HG03432 (cell line): ENCODE measurements around the gene YWHAG.
A peak's percentile ranks its signal among the peaks of the same experiment; 100 is the strongest.
"Not testable (repeated sequence)": the region's sequence is repeated elsewhere in the genome, so short reads cannot be mapped to it uniquely, and the experiment has no call there.

Experiments
- ATAC-seq: cut with Tn5 transposase; IDR thresholded peaks from one replicate; pipeline ENCODE4 v1.9.1; 2021; ENCODE audit warnings: mild to moderate bottlenecking, moderate library complexity; ENCODE audit not compliant: unreplicated experiment

YWHAG gene

DNA sequence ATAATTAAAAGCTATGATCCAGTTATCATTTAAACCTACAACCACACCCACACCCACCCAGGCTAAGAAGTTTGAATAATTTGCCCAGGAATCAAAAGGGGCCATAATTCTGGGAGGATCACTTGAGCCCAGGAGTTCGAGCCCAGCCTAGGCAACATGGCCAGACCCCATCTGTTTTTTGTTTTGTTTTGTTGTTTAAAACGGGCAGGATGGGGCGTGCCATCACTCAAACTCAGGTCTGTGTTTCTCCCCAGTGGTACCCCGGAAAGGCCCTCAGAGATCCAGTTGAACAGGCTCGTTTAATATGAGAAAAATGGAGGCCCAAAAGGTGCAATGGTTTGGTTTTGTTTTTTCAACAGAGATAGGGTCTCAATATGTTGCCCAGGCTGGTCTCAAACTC, 33.0 kb downstream of the YWHAG start:
- ATAC-seq = no peak

DNA sequence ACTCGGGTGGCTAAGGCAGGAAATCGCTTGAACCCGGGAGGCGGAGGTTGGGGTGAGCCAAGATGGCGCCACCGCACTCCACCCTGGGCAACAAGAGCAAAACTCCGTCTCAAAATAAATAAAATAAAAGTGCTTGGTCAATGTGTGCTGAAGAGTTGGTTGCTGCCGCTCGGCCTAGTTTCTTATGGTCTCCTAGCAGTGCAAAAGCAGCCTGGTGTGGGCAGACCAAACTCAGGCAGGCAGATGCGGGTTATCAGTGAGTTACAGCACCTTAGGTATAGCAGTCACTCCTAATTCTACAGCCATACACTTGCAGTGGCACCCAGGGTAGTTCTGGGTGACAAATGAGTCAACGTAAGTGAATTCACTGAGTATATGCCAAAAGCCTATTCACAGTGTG, 33.7 kb downstream of the YWHAG start:
- no peak for ATAC-seq

DNA sequence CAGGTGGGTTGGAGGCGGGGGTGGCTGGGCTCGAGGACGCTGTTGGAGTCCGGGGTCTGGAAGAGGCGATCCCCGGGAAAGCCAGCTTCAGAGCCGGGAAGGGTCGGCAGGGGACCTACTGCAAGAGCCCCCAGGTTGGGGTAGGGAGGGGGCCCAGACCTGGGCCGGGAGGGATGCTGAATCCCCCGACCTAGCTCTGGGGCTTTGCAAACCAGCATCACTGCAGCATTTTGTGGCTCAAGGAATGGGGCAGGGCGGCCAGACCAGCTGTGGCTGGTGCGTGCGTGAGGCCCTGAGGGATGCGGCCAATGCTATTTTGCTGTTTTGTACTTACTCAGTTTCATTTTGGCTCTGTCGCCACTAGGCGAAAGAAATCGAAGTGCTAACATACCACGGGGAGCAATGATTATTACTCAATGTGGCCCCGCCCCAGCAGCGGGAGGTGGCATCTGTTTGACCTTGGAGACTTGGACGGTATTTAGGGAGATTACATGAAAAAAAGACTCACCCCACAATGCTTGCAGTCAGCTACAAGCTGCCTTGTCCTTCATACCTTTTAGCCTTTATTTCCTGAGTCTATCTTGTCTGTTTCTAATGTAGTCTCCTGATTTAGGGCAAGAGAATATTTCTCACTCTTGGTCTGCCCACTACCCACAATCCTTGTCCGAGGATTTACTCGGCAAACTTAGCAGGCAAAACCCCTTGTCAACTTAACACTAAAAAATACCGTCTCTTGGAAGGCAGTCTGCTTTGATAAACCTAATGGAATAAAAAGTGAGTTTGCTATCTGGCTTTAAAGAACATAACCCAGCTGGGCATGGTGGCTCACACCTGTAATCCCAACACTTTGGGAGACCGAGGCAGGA, 40.1 kb downstream of the YWHAG start:
- ATAC-seq = peak; percentile 48

DNA sequence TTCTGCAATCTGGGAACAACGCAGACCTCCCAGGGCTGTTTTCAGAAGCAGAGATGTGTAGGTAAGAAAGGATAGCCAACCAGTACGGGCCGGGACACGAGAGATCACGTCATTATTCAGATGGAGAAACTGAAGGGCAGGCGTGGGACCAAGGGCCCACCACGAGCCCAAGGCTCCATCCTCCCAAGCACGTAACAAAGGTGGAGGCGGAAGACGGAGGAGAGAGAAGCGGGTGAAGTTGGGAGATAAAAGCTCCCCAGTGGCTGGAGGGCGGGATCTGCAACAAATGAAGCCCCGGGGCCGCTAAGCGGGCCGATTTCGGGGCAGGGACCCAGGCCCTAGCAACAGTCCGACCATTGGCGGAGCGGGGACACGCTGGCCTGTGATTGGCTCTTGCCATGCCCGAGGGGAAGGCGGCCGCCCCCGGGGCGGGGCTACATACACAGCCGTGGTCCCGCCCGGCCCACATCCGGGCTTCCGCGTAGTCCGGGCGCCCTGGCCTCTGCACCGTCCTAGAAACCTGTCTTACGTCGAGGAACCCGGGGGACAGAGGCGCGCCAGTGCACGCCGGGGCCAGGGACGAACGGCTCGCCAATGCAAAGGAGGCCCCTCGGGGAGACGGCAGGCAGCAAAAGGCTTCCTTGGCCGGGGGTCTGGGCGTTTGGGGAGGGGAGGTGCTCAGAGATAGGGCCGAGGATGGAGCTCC, 40.9 kb downstream of the YWHAG start:
- ATAC-seq = peak; percentile 94

DNA sequence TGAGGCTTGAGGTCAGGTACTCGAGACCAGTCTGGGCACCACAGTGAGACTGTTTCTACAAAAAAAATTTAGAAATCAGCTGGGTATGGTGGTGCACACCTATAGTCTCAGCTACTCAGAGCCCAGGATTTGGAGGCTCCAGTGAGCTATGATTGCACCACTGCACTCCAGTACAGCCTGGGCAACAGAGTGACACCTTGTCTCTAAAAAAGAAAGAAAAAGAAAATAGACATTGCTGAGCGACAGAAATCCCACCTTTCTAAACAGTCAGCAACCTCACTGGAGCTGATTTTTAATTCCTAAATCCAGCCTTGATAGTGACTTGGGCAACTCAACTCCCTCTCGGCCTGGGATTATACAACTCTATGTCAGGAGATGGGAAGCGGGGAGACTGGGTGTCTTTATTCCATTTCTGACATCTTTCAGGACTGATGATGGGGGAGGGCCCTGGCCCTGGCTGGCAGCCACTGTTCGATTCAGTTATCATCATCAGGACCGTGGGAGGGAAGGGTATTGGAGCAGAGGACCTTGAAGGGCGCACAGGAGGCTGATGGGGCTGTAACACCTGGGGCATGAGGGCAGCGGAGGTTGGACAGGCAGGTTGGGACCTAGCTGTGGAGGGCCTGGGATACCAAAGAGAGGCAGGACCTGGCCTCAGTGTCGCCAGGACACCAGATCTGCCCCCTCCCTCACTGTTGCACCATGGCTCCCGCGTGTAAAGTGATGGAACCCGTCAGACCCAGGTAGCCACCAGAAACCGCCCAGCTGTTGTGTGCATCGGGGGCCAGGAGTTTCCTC, 41.6 kb downstream of the YWHAG start:
- no peak for ATAC-seq

DNA sequence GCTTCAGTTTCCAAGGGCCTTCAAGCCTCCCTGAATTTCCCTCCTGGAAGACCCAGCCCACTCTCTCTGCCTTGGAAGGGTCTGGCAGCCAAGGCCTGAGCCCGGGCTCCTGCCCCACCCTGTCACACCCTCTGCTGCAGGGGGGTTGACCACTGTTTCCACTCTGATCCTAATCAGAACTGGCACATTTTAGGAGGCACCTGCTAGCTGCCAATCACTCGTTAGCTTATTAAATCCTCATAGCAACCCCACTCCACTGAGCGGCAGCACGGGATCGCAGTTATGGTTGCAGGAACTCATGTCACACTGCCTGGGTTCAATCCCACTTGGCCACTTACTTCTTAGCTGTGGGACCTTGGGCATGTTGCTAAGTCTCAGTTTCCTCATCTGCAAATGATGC, 43.4 kb downstream of the YWHAG start:
- no peak for ATAC-seq

DNA sequence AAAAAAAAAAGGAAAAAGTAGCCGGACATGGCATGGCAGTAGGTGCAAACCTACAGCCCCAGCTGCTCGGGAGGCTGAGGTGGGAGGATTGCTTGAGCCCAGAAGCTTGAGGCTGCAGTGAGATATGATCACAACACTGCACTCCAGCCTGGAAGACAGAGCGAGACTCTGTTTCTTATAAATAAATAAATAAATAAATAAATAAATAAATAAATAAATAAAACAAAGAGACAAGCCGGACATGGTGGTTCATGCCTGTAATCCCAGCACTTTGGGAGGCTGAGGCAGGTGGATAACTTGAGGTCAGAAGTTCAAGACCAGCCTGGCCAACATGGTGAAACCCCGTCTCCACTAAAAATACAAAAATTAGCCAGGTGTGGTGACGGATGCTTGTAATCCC, 44.1 kb downstream of the YWHAG start:
- not testable (repeated sequence) for ATAC-seq

DNA sequence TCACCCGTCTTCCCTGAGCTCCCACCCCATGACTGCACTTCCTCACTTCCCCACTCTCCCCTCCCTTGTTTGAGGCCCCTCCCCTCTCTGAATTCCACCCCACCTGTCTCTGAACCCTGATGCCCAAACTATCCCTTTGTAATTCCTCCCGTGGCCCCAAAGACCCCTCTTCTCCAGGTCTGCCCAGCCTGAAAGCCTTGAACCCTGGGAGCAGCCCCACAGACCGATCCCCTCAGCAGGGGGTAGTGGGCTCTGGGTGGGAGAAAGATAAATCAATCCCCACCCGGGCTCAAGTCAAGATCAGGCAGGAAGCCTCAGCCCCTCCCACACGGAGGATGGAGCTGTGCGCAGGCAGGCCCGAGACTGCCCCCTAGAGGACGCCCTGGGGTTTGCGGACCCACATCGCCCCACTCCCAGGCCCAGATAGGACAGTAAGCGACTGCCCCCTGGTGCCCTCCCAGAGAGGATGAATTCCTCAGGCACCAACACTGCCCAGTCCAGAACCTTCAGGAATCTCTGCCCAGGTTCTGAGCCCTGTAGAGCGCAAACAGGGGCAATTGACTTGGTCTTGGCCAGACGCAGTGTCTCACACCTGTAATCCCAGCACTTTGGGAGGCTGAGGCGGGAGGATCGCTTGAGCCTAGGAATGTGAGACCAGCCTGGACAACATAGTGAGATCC, 44.6 kb downstream of the YWHAG start:
- ATAC-seq = peak; percentile 33

DNA sequence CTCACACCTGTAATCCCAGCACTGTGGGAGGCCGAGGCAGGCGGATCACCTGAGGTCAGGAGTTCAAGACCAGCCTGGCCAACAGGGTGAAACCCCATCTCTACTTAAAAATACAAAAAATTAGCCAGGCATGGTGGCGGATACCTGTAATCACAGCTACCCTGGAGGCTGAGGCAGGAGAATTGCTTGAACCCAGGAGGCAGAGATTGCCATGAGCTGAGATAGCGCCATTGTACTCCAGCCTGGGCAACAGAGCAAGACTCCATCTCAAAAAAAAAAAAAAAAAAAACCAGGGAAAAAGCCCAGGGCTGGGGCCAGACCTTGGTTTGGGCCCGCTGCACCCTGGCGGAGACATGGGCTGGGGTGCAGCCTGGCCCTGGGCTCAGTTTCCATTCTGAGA, 47.0 kb downstream of the YWHAG start:
- ATAC-seq = not testable (repeated sequence)

DNA sequence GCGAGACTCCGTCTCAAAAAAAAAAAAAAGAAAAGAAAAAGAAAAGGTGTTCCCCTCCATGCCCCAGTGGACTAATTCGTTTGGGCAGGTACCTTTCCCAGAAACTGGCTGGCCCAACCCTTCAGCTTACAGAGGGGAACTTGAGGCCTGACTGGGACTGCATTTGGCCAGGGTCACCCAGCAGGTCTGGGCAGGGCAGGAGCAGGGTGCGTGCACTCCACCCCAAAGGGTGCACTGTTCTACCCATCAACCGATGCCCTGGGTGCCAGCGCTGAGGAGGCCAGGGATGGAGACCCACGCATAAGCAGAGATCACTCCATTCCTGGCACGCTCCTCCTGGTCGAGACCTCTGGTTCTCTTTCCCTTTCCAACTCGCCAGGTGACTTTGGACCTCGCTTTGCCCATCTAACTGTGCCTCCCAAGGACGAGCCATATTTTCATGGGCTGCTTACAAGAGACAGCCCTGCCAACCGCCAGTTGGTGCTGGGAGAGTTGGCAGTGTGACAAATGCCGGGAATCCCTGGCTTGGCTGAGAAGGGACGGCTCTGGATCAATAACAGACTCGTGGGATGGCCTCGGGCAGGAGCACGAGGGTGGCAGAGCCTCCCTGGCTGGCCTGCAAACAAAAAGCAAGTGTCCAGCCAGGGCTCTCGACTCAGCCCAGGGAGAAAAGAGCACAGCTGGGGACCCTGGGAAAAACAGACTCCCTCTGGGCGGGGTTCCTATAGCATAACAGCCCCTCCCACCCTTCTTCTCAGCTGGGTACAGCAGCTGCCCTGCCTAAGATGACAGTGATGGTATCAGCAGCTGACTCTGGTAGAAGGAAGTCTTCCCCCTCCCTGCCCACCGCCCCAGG, 48.5 kb downstream of the YWHAG start:
- ATAC-seq = no peak

DNA sequence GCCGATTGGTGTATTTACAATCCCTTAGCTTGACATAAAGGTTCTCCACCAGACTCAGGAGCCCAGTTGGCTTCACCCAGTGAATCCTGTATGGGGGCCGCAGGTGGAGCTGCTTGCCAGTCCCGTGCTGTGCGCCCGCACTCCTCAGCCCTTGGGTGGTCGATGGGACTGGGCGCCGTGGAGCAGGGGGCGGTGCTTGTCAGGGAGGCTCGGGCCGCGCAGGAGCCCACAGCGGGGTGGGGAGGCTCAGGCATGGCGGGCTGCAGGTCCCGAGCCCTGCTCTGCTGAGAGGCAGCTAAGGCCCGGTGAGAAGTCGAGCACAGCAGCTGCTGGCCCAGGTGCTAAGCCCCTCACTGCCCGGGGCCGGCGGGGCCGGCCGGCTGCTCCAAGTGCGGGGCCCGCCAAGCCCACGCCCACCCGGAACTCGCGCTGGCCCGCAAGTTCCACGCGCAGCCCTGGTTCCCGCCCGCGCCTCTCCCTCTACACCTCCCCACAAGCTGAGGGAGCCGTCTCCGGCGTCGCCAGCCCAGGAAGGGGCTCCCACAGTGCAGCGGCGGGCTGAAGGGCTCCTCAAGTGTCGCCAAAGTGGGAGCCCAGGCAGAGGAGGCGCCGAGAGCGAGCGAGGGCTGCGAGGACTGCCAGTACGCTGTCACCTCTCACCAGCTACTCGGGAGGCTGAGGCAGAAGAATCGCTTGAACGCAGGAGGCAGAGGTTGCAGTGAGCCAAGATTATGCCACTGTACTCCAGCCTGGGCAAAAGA, 49.3 kb downstream of the YWHAG start:
- not testable (repeated sequence) for ATAC-seq

DNA sequence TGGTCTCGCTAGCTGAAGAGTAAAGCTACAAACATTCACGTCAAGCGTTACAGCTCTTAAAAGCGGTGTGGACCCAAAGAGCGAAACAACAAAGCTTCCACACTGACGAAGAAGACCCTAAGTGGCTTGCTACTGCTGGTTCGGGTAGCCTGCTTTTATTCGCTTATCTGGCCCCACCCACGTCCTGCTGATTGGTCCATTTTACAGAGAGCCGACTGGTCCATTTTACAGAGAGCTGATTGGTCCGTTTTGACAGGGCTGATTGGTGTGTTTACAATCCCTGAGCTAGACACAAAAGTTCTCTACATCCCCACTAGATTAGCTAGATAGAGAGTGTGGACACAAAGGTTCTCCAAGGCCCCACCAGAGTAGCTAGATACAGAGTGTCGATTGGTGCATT, 49.9 kb downstream of the YWHAG start:
- ATAC-seq = not testable (repeated sequence)

DNA sequence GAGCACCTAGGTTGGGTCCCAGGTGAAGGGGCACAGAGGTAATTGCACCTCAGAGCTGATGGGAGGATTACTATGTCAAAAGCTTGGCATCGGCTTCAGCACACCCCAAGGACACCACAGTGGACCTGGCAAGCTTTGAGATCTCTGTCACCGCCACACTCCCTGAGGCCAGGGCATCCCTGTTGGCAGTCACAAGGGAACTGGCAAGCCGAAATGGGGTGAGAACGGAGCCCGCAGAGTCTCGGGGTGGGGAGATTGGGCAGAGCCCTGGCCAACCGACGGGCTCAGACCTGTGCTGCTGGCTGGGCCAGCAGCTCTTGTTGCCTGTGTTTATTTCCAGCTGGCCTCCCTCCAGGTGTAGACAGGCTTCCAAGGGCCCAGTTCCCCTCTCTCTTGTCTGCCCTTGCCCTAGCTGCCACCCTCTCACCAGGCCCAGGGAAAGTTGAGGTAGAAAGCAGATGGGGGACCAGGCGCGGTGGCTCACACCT, 53.9 kb downstream of the YWHAG start:
- ATAC-seq = no peak

DNA sequence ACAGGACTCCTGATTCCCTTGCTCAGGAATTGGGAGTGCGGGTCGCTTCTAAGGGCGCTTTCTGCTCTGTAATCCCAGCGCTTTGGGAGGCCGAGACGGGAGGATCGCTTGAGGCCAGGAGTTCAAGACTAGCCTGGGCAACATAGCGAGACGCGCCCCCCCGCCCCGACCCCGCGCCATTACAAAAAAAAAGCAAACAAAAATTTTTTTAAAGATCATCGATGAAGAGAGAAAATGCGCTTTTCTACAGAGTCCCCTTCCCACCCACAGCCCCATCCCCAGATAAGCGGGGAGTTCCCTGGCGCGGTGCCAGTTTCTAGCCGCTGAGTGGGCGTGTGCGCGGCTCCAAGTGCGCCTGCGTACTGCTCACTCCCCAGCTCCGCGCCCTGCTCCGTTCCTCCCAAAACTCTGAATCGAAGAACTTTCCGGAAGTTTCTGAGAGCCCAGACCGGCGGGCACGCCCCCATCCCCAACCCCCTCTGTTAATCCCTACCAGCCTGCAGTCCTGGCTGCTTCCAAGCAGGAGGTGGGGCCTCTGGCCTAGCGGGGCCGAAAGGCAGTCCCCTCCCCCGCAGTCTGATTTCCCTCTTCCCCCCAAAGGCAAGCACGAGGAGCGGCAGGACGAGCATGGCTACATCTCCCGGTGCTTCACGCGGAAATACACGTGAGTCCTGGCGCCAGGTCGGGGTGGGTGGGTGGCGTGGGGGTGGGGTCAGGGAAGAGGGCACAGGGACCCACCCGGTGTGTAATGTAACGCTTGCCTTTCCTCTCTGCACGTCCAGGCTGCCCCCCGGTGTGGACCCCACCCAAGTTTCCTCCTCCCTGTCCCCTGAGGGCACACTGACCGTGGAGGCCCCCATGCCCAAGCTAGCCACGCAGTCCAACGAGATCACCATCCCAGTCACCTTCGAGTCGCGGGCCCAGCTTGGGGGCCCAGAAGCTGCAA, 55.3 kb downstream of the YWHAG start:
- peak; percentile 45 for ATAC-seq

DNA sequence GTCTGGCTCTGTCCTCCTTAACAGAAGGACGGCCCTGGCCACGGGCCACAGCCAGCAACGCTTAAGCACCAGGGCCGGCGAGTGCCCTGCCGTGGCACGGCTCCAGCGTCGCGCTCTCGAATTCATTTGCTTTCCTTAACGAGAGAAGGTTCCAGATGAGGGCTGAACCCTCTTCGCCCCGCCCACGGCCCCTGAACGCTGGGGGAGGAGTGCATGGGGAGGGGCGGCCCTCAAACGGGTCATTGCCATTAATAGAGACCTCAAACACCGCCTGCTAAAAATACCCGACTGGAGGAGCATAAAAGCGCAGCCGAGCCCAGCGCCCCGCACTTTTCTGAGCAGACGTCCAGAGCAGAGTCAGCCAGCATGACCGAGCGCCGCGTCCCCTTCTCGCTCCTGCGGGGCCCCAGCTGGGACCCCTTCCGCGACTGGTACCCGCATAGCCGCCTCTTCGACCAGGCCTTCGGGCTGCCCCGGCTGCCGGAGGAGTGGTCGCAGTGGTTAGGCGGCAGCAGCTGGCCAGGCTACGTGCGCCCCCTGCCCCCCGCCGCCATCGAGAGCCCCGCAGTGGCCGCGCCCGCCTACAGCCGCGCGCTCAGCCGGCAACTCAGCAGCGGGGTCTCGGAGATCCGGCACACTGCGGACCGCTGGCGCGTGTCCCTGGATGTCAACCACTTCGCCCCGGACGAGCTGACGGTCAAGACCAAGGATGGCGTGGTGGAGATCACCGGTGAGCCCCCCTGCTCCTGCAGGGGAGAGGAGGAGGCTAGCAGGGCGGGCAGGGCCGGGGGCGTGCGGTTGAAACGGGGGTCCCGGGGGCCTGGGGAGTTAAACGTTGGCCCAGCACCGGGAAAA, 56.2 kb downstream of the YWHAG start, which contains the start of gene HSPB1:
HSPB1 (plus strand) TSS at position 327 of the 855 bp plus-strand sequence; CDS start at position 367, 40 bp downstream.
- peak; percentile 76 for ATAC-seq

DNA sequence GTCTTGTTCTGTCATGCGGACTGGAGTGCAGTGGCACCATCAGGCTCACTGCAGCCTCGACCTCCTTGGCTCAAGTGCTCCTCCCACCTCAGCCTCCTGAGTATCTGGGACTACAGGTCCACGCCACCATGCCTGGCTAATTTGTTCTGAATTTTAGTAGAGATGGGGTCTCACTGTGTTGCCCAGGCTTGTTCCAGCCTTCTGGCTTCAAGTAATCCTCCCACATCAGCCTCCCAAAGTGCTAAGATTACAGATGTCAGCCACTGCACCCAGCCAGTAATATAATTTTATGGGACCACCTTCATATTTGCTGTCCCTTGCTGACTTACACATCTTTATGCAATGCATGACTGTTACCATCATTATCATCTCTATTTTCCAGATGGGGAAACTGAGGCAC, 57.8 kb downstream of the YWHAG start:
- no peak for ATAC-seq

DNA sequence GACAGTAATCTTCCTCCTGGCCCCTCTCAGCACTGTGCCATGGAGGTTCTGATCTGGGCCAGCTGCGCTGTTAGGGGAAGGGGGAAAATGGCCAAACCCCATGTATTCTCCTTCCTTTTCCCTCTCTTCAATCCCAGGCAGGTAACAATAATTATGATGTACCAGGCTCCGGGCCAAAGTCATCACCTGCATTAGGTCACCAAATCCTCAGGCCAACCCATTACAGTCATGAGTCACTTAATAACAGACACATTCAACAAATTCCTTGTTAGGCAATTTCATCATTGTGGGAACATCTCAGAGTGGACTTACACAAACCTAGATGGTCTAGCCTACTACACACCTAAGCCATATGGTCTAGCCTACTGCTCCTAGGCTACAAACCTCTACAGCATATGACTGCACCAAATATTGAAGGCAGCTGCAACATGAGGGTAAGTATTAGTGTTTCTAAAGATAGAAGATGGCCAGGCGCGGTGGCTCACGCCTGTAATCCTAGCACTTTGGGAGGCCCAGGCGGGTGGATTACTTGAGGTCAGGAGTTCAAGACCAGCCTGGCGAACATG, 58.5 kb downstream of the YWHAG start:
- no peak for ATAC-seq
